Fibroblast of pulmonary artery (primary cell): ENCODE data around the gene FAM114A2.
A peak's percentile ranks its signal among the peaks of the same experiment; 100 is the strongest.

ENCODE experiments used
- DNase-seq: peaks from one replicate; pipeline ENCODE4 v3.0.0-alpha.2; 2010; ENCODE audit warnings: low read depth
- H3K4me3 ChIP-seq: replicated peaks from 2 replicates; pipeline ENCODE4 v1.5.1; 2011; ENCODE audit warnings: low read depth, mild to moderate bottlenecking, control low read depth, low read length, moderate library complexity
- TF ChIP-seq, protein P1 (sequence below): IDR thresholded peaks from 2 replicates; pipeline ENCODE4 v1.5.1; 2011; ENCODE audit warnings: mild to moderate bottlenecking, control low read depth, low read length, inconsistent platforms; ENCODE audit errors: missing control alignments

Gene FAM114A2

DNA sequence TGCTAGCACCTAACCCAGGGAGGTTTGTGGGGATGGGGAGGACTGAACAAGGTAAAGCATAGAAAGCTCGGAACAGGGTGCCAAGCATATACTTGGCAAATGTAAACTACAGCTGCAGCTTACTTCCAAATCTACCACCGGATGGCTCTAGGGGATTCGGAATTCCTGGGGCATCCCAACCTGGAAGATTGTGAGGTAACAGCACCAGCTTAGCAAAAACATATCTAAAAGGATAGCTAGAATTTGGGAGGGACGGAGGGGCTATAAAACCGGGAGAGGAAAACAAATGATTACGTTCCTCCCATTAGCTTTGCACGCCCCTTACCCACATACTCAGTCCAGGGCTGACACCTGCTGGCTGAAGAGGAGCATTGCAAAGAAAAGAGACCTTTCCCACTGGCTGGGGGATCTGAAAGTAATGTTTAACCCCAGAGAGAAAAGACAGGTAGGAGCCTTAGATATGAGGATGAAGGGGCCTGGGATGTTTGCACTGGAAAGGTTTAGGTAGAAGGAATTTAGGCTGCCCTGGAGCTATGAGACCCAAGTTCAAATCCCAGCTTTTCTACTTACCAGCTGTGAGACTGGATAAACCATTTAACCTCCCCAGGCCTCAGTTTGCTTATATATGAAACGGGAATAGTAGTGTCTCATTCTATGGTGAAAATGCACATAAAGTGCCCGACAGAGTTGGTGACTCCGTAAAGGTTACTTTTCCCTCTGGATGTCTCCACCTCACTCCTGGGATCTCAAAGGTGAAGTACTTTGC is 73.6 kb downstream of the FAM114A2 start:
- peak; percentile 66 for DNase-seq
- TF ChIP-seq, protein P1, sequence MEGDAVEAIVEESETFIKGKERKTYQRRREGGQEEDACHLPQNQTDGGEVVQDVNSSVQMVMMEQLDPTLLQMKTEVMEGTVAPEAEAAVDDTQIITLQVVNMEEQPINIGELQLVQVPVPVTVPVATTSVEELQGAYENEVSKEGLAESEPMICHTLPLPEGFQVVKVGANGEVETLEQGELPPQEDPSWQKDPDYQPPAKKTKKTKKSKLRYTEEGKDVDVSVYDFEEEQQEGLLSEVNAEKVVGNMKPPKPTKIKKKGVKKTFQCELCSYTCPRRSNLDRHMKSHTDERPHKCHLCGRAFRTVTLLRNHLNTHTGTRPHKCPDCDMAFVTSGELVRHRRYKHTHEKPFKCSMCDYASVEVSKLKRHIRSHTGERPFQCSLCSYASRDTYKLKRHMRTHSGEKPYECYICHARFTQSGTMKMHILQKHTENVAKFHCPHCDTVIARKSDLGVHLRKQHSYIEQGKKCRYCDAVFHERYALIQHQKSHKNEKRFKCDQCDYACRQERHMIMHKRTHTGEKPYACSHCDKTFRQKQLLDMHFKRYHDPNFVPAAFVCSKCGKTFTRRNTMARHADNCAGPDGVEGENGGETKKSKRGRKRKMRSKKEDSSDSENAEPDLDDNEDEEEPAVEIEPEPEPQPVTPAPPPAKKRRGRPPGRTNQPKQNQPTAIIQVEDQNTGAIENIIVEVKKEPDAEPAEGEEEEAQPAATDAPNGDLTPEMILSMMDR = peak; percentile 95
- H3K4me3 ChIP-seq = no peak overlapping the region

DNA sequence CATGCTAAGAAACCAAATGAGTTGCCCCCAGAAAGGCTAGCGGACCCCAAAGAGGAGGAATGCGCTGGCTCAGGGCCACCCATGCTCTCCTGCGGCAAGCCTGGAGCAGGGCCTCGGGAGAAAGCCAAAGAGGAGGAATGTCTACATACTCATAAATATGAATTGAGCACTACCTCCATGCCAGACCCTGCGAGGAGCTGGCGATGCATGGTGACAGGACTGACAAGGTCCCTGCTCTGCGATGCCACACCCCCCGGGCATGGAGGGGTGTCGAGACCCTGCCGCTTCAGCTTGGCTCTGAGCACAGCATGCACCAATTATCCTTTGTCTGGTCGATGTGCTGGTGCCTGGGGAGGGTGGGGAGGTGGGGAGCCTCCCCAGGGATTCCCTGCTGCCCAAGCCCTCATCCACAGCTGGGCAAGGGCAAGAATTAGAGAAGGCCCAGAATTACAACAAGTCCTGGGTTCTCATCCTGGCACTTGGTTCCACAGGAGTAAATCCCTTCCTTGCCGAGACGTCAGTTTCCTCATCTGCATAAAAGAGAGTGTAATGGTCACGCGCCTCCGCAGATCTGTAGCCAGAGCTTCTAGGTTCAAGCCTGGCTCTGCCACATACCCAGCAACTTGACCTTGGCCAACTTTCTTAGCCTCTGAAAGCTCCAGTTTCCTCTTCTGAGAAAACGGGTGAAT is 74.4 kb downstream of the FAM114A2 start:
- no peak for DNase-seq
- no peak overlapping the region for H3K4me3 ChIP-seq
- TF ChIP-seq, protein P1 = no peak

DNA sequence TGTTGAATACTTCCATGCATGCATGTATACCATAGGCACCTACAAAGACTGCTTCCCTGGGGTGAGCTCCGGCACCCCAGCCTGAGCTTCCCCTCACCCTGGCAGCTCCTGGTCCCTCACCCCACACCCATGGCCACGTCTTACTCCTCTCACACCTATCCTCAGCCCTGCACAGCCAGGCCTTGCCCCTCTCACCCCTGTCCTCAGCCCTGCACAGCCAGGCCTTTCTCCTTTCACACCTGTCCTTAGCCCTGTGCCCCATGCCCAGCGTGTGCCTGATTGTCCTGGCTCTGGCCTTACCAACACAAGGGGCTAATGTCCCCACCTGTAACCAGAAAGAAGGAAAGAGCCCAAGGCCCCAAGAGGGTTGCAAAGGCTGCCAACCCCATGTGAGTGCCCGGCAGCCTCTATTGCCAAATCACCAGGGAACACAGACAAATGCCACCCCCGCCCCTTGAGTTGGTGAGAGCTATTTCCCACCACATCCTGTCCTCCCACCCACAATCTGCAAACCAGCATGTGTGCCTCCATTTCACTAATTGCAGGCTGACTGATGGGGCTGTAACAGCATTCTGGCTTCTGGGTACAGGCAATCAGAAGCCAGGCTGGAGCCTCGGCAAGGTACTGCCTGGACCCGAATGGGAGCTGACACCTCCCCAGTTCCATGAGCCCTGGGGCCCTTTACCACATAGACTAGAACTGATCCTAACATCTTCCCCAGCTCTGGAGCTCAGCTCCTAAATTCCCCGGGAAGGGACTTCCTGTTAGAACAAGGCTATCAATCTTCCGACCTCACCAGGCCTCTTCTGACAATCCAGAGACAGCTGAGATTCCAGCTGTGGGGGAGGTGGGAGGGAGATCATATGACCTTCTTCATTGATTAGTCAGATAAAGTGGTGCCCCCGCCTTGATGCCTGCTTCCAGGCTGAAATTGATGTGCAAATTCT is 78.2 kb downstream of the FAM114A2 start:
- no peak for DNase-seq
- TF ChIP-seq, protein P1 = no peak
- no peak overlapping the region for H3K4me3 ChIP-seq

DNA sequence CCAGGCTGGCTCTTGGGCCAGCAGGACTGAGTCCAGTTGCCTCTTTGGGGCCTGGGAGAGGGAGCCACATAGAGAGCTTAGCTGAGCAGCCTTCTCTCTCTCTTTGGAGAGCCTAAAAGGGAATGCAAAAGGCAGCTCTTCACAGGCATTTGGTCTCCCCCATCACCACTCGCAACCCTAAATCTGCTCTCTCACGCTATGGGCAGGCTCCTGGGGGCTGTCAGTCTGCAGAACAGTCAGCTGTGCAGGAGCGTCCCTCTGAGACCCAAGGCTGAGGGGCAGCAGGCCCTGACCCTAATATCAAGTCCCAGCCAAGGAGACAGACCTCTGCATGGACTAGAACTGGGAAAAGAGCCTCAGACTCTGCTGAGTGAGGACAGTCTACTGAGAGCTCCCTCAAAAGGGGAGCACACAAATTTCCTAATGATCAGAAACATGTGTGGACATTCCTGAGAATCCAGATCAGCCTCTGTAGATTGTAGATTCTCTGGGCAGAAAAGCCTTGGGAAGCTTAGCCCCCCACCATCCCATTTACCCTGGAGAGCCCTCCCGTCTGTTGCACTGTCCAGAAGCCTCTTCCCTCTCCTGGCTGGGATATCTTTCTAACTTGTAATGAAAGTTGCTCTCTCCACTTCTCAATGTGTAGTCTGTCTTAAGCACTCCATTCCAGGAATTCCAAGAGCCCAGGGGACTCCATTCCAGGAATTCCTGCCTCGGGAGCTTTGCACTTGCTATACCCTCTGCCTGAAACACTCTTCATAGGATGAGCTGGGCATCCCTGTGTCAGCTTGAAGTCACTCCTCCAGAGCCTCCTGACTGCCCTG is 79.4 kb downstream of the FAM114A2 start:
- DNase-seq = peak; percentile 35
- TF ChIP-seq, protein P1 = no peak
- H3K4me3 ChIP-seq = no peak overlapping the region

DNA sequence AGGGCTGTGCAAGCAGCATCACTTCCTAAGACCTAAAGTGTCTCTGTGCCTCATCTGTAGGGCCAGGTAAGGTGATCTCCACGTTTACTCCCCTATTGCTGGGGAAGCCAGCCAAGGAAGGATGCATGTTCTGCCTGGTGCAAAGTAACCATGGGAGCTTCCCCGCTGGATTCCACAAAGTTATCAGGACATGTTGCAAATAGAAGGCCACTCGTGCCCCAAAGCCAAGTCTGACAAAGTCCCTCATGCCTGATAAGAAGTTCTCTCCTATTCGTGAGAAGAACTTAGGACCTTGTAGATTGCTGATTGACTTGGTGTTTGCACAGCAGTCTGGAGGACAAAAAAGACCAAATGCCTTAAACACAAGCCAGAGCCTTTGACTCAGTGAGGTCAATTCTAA is 81.5 kb downstream of the FAM114A2 start:
- H3K4me3 ChIP-seq = no peak overlapping the region
- DNase-seq = no peak
- TF ChIP-seq, protein P1 = no peak

DNA sequence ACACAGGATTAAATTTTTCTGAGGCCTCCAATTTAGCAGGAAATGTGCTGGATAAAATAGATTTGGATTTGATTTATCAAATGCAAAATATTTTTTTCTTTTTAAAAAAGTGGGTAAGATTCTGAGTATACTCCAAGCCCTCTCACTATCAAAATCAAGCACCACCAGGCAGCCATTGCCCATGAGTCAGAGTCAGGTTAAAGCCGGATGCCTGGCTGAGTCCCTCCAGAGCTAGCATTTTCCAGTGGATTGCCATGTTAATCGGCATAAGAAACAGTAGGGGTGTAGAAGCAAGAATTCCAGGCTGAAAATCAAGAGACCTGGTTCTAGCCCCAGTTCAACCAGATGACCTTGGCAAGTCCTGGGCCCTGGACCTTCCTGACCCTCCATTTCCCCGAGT is 85.3 kb downstream of the FAM114A2 start:
- TF ChIP-seq, protein P1 = no peak
- DNase-seq = no peak
- no peak overlapping the region for H3K4me3 ChIP-seq
